GM23248 (cell line): ENCODE results near the gene TMPRSS5. TPM values are rescaled to one million over a fixed set of nuclear protein-coding genes. Genes with fewer than 3 reads are reported as not detected.

Source experiments
- DNase-seq: peaks from one replicate; pipeline ENCODE4 v3.0.0-alpha.2; 2015
- H2AFZ ChIP-seq: fragments of 200-600 bp; sonication (generic); 2 replicates; pipeline ENCODE4 v1.6.1; 2016; ENCODE audit warnings: antibody characterized with exemption
- H3F3A ChIP-seq: fragments of 200-600 bp; sonication (generic); 2 replicates; pipeline ENCODE4 v1.6.1; 2016; ENCODE audit warnings: mild to moderate bottlenecking, antibody characterized with exemption, mixed run types; ENCODE audit not compliant: insufficient read depth
- H3K27ac ChIP-seq: fragments of 200-600 bp; sonication (generic); 2 replicates; pipeline ENCODE4 v1.5.1; 2016; ENCODE audit warnings: mild to moderate bottlenecking
- H3K27me3 ChIP-seq: fragments of 200-600 bp; sonication (generic); replicated peaks from 2 replicates; pipeline ENCODE4 v1.6.1; 2016; ENCODE audit warnings: mild to moderate bottlenecking; ENCODE audit not compliant: insufficient read depth
- H3K36me3 ChIP-seq: fragments of 200-600 bp; sonication (generic); 2 replicates; pipeline ENCODE4 v1.6.1; 2016; ENCODE audit warnings: low read depth, mild to moderate bottlenecking
- H3K4me1 ChIP-seq: fragments of 200-600 bp; sonication (generic); 2 replicates; pipeline ENCODE4 v1.6.1; 2016; ENCODE audit warnings: mild to moderate bottlenecking; ENCODE audit not compliant: insufficient read depth
- H3K4me2 ChIP-seq: fragments of 200-600 bp; sonication (generic); one replicate; pipeline ENCODE4 v1.6.1; 2016; ENCODE audit warnings: mild to moderate bottlenecking; ENCODE audit not compliant: unreplicated experiment
- H3K4me3 ChIP-seq: fragments of 200-600 bp; sonication (generic); 2 replicates; pipeline ENCODE4 v1.5.1; 2016; ENCODE audit warnings: mild to moderate bottlenecking
- H3K79me2 ChIP-seq: fragments of 200-600 bp; sonication (generic); 2 replicates; pipeline ENCODE4 v1.6.1; 2016; ENCODE audit warnings: mild to moderate bottlenecking; ENCODE audit not compliant: insufficient read depth
- H3K9ac ChIP-seq: fragments of 200-600 bp; sonication (generic); 2 replicates; pipeline ENCODE4 v1.6.1; 2016; ENCODE audit warnings: mild to moderate bottlenecking
- H3K9me2 ChIP-seq: fragments of 200-600 bp; sonication (generic); 2 replicates; pipeline ENCODE4 v1.6.1; 2016; ENCODE audit warnings: mixed run types, mild to moderate bottlenecking, moderate library complexity; ENCODE audit not compliant: insufficient read depth
- H3K9me3 ChIP-seq: fragments of 200-600 bp; sonication (generic); one replicate; pipeline ENCODE4 v1.6.1; 2017; ENCODE audit warnings: low read depth
- H4K20me1 ChIP-seq: fragments of 200-600 bp; sonication (generic); 2 replicates; pipeline ENCODE4 v1.6.0; 2016; ENCODE audit not compliant: insufficient read depth
- EZH2 ChIP-seq: fragments of 200-600 bp; sonication (generic); IDR thresholded peaks from 2 replicates; pipeline ENCODE4 v1.6.1; 2018; ENCODE audit warnings: antibody characterized with exemption, mild to moderate bottlenecking; ENCODE audit not compliant: insufficient read depth, poor library complexity, severe bottlenecking
- EZH2phosphoT487 ChIP-seq: fragments of 200-600 bp; sonication (generic); IDR thresholded peaks from 2 replicates; pipeline ENCODE4 v1.6.1; 2018; ENCODE audit warnings: antibody characterized with exemption, moderate library complexity, mild to moderate bottlenecking, low read depth; ENCODE audit not compliant: insufficient read depth
- WGBS, 2 experiments: methylation state at CpG; one replicate each; pipeline ENCODE4 v1.1.6; 2015 to 2017; ENCODE audit warnings: low lambda C conversion rate in 2 of 2, low coverage in 1 of 2; ENCODE audit errors: missing lambda C conversion rate in 2 of 2; 5-methylcytosine and 5-hydroxymethylcytosine counted together
- in situ Hi-C: fragments of 300-500 bp; cut with MboI; formaldehyde crosslinking; loops from 2 replicates; pipeline ENCODE4 v1.15.0; 2020
- polyA plus RNA-seq: library from polyadenylated mRNA; unstranded; fragments of >200 nt; fragmentation: Nextera tagmentation; extraction: Ambion mirVana; gene quantifications from 2 replicates; pipeline ENCODE4 v1.2.1, GENCODE V29; 2016
- small RNA-seq: library from RNA; depleted of rRNA; stranded (forward); fragments of <200 nt; gene quantifications from one replicate; pipeline ENCODE3, GENCODE V24; 2014; ENCODE audit warnings: low read depth, low replicate concordance
- total RNA-seq: library from RNA; depleted of rRNA; stranded (reverse); fragments of >200 nt; shearing (Covaris generic); gene quantifications from 2 replicates; pipeline ENCODE4 v1.2.3, GENCODE V29; 2014; rRNA removed

Gene TMPRSS5
- total and polyA plus RNA-seq, 2 experiments from 2014 or later = not detected

DNA sequence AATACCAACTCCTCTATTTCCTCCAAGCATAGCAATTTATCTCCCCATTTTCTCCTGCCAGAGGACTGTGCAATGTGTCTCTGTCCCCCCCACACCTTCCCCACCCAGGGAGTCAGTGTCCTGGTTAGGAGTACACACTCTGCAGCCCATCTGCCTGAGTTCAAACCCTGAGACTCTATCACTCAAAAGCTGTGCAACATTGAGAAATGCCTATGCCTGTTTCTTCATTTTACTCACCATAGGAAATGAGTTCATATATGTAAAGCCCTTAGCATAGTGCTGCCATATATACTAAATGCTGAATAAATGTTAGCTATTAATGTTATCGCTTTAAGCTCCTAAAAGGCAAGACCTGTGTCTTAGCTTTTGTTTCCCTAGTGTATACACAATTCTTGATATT lies 64.0 kb downstream of the TMPRSS5 start:
- Histone ChIP-seq H3K9ac (no peak overlapping the region), H3K79me2 (no peaks in the 10 kb centered on the region), H3F3A (no peaks in the 10 kb centered on the region), H3K4me3 (no peak overlapping the region), H3K4me2 (no peak overlapping the region), H2AFZ (no peak overlapping the region), H3K27ac (no peak overlapping the region), H3K9me2 (no peaks in the 10 kb centered on the region), H3K27me3 (peaks cover 34% of the 10 kb centered on the region), H3K9me3 (no peaks in the 10 kb centered on the region), H4K20me1 (no peaks in the 10 kb centered on the region), H3K36me3 (no peaks in the 10 kb centered on the region), H3K4me1 (no peaks in the 10 kb centered on the region)
- WGBS, 2 experiments = 93 to 95% methylated on average over 1 of the region's 1 CpG
- in situ Hi-C loops = no loop called here
- no peak for DNase-seq
- TF ChIP-seq EZH2 (no peak), EZH2phosphoT487 (no peak)

DNA sequence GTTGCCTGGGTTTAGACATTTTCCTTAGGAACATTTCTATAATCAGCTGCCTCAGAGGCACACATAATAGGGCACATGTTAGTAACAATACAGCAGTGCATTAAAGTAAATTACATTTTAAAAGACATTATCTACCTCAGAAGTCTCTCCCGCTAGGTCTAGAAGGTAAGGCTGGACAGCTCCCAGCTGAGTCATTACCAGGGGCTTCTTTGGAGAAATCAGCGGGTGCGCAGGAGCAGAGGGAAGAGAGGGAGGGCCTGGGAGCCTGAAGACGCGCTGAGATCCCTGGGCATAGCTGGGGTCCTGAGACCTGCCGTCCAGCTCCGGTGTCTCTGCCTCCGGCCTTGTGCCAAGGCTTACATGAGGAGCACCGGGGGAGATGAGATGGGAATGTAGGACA lies 67.7 kb downstream of the TMPRSS5 start:
- Histone ChIP-seq H3K4me2 (no peak overlapping the region), H3K36me3 (no peaks in the 10 kb centered on the region), H2AFZ (no peak overlapping the region), H3K4me3 (no peak overlapping the region), H3K9ac (no peak overlapping the region), H3K27me3 (peaks cover 24% of the 10 kb centered on the region), H3K79me2 (no peaks in the 10 kb centered on the region), H3K4me1 (peaks cover 6% of the 10 kb centered on the region; the same call in 1 of the 2 replicates), H3K9me2 (no peaks in the 10 kb centered on the region), H3K9me3 (no peaks in the 10 kb centered on the region), H3K27ac (no peak overlapping the region), H4K20me1 (no peaks in the 10 kb centered on the region), H3F3A (peaks cover 2% of the 10 kb centered on the region; the same call in 1 of the 2 replicates)
- TF ChIP-seq EZH2phosphoT487 (no peak), EZH2 (no peak)
- 92% methylated on average over 9 of the region's 9 CpGs for WGBS, 2 experiments
- in situ Hi-C loops = no loop called here
- DNase-seq = no peak

DNA sequence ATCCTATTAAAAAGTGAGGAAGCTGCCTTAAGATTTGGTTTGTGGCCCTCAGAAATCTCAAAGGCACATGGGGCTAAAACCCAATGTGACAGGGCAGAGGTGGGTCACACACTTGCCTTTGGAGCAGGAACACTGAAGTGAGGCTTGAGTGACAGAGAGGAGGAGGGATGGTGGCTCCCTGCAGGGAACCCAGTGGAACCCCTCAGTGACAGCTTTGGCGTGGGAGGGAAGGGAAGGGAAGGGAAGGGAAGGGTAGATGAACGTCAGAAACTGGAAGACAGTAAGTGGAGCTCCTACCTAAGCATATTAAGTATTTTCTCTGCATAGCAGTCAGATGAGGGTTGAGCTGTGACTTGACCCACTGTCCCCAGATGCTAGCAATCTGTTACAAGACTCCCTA lies 68.5 kb downstream of the TMPRSS5 start:
- no peak for DNase-seq
- 39 to 44% methylated on average over 2 of the region's 2 CpGs for WGBS, 2 experiments
- H4K20me1 ChIP-seq = no peaks in the 10 kb centered on the region

More for the DNA sequence above, 68.5 kb downstream of the TMPRSS5 start:
- no peaks in the 10 kb centered on the region for H3K9me3 ChIP-seq
- peaks cover 11% of the 10 kb centered on the region for H3K4me1 ChIP-seq
- H3K4me3 ChIP-seq = no peak overlapping the region
- H3K27me3 ChIP-seq = peaks cover 17% of the 10 kb centered on the region
- H2AFZ ChIP-seq = no peak overlapping the region
- H3F3A ChIP-seq = peaks cover 9% of the 10 kb centered on the region
- H3K79me2 ChIP-seq = no peaks in the 10 kb centered on the region
- no peak overlapping the region for H3K4me2 ChIP-seq
- H3K27ac ChIP-seq = no peak overlapping the region
- H3K36me3 ChIP-seq = no peaks in the 10 kb centered on the region
- H3K9me2 ChIP-seq = no peaks in the 10 kb centered on the region
- in situ Hi-C loops = no loop called here
- H3K9ac ChIP-seq = no peak overlapping the region
- TF ChIP-seq EZH2 (no peak), EZH2phosphoT487 (no peak)

Small RNAs within 50 kb of the gene (small RNA-seq; reads per million reads assigned to genes)
- gene RPS29P19 = not detected

Other genes starting within 250 kb of the TMPRSS5 start
- gene DRD2, start 230.9 kb downstream of the TMPRSS5 start, total RNA-seq = not detected in 2 replicates
- gene DRD2, start 230.9 kb downstream of the TMPRSS5 start, polyA plus RNA-seq = 0.19 TPM in 1 of 2 replicates, not detected in the other
- gene ZW10, start 67.4 kb upstream of the TMPRSS5 start, total RNA-seq = 19.7 and 21.6 TPM in 2 replicates
- gene ZW10, start 67.4 kb upstream of the TMPRSS5 start, polyA plus RNA-seq = 18.0 and 18.1 TPM in 2 replicates
- not detected in 2 replicates for gene CLDN25, start 73.5 kb upstream of the TMPRSS5 start, total RNA-seq
- gene CLDN25, start 73.5 kb upstream of the TMPRSS5 start, polyA plus RNA-seq = not detected in 2 replicates
- 20.6 and 25.1 TPM in 2 replicates for gene USP28, start 169.3 kb upstream of the TMPRSS5 start, total RNA-seq
- 14.5 and 17.1 TPM in 2 replicates for gene USP28, start 169.3 kb upstream of the TMPRSS5 start, polyA plus RNA-seq
- gene HTR3B, start 198.5 kb upstream of the TMPRSS5 start, total RNA-seq = not detected in 2 replicates
- not detected in 2 replicates for gene HTR3B, start 198.5 kb upstream of the TMPRSS5 start, polyA plus RNA-seq